ENCODE results near the gene LSM6.

Gene LSM6

GRCh38 chr4:146175541-146176453 is at the start of gene LSM6:
TSS of gene LSM6 (plus strand) at chr4:146175718. CDS start at chr4:146182922, 7,204 bp downstream.
- peak; percentile 85 for DNase-seq

GRCh38 chr4:146132445-146132844 is 43.1 kb upstream of the LSM6 start:
- peak; percentile 75 for DNase-seq

DNA sequence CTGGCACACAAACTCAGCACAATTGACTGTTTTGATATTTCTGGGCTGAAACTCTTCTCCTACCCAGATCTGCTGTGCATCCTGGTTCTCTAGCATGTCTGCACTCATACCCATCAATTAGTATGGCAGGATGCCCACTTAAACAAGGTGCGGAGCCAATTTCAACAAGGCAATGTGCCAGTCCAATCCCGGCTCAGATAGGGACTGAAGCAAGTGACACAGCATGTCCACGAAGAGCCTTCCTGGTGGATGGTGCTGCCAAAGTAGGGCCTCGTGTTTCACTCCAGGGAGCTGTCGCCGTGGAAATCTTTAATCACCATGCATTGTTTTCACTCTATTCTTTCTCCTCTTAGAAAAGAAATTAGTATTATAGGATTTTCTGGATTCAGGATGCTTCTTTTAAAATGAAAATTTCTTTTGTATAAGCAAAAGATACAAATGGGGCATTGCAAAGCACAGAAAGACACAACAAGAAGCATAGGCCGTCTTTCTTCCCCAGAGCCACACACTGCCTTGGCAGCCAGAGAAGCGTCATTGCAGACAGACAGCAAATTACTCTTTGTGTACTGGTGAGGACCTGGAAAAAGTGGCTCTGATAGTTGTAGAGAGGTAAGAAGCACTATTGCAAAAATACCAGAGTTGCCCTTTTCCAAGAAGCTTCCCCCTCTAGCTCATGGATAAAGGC is 40.6 kb upstream of the LSM6 start:
- DNase-seq = no peak

DNA sequence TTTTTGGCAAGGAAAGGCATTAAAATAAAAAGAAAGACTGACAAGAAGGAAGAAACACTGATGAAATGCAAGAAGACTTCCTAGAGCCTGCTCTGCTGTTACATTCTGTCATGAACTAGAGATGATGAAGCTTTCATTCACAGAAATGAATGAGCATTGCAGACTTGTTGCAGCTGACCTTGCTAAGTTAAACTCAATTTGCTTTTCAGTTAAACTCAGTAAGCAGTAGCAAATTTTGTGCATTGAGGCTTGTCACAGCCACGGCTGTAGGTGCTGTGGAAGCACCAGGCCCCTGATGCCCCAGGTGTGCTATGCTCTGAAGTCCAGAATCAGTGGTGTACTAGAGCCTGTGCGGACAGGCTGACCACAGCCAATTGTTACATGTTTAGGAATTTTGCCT is 39.6 kb upstream of the LSM6 start:
- no peak for DNase-seq

- DNase-seq = no peak
Observed at GRCh38 chr4:146142768-146143167, 32.8 kb upstream of the LSM6 start.

DNA sequence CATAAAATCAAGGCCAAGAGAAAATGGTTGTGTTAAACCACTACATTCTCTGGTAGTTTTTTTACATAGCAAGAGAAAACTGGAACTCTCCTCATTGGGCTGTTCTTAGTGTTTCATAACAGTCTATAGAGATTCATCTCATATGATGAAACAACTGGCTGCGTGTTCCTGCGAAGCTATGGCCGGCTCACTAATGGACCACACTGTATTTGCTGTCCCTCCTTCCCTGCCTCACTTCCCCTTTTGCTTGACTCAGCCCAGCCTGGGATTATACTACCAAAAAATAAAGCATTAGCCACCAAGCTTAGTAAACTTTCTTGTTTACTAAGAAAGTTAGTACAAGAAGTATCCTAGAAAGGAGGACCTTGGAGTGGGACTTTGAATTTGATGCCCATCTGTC is 31.6 kb upstream of the LSM6 start:
- DNase-seq = no peak

DNA sequence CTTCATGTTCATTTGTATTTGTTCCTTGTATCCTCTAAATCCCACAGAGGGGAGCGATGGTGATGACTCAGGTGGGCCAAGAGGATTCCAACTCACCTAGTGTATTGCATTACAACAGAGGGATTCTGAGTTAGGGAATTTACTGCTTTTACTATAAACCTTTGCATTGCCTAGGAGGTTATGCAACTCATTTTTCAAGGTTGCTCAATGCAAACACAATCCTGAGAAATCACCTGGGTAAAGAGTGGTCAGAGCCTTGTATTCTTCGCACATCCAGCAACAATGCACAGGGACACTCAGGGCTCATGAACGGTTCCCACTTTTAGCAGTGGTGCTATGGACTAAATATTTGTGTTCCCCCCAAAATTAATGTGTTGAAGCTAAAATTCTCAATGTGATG is 28.6 kb upstream of the LSM6 start:
- no peak for DNase-seq

GRCh38 chr4:146148021-146148420 is 27.5 kb upstream of the LSM6 start:
- no peak for DNase-seq

DNA sequence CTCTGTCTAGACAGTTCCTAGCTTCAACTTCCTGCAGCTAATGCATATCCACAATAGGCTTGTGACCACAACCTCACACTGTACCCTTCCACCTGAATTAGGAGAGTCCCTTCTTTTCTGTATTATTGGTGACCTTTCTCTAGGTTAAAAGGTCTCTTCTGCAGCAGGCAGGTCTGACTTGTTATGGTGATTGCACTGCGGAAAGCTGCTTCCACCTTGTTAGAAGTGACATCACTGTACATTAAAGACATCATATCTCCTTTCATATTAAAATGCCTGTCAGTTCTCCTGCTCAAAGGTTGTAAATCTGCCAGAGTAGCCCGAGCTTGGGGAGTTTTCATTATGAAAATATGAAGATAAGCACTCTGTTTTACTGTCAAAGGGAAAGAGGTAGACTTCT is 21.5 kb upstream of the LSM6 start:
- DNase-seq = no peak

GRCh38 chr4:146155152-146155724 is 20.3 kb upstream of the LSM6 start:
- DNase-seq = no peak

DNA sequence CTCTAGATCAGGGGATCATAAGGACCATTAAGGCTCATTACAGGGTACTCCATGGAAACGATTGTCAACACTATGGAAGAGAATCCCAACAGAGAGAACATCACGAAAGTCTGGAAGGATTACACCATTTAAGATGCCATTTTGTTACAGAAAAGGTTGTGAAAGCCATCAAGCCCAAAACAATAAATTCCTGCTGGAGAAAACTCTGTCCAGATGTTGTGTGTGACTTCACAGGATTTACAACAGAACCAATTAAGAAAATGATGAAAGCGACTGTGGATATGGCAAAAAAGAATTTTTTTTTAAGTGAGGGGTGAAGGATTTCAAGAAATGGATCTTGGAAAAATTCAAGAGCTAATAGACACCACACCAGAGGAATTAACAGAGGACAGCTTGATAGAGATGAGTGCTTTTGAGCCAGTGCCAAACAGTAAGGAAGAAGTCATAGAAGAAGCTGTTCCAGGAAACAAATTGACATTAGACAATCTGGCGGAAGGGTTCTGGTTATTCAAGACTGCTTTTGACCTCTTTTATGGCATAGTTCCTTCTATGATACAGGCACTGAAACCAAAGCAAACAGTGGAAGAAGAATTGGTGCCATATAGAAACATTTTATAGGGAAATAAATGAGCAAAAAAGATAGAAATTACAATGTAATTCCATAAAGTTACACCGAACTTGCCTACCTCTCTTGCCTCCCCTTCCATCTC is 17.3 kb upstream of the LSM6 start:
- DNase-seq = no peak

- DNase-seq = no peak
Observed at GRCh38 chr4:146159384-146160058, 16.0 kb upstream of the LSM6 start.

DNA sequence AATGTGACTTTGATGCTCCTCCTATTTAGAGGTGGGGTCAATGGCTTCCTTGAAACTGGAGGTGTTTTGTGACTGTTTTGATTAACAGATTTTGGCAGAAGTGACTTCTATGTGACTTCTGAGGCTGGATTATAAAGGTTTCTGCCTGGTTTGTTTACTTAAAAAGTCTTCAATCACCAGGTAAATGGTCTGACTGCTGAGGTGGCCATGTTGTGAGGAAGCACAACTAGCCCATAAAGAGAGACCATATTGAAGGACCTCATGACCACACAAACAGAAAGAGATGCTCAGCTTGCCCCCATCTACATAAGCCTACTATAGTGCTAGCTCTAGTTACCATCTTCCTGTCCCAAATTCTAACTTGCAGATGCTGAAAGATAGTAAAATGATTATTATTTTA is 14.3 kb upstream of the LSM6 start:
- DNase-seq = no peak

DNA sequence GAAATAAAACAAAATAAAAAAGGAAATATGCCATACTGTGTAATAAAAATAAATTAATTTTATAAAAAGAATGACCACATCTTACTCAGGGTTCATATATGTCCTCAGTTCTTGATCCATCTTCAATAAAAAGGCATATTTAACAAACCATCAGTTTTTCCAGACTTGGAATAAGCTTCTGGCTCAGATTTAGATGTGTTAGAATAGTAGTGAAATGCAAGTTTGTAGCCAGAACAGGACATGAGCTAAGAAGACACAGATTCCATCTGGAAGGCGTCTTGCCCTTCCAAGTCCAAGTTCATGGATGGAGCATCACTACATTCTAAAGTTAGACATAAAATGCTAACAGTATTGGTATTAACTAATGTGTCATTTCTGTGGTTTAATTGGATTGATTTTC is 10.3 kb upstream of the LSM6 start:
- no peak for DNase-seq

- DNase-seq = no peak
Observed at GRCh38 chr4:146165840-146166239, 9.7 kb upstream of the LSM6 start.

DNA sequence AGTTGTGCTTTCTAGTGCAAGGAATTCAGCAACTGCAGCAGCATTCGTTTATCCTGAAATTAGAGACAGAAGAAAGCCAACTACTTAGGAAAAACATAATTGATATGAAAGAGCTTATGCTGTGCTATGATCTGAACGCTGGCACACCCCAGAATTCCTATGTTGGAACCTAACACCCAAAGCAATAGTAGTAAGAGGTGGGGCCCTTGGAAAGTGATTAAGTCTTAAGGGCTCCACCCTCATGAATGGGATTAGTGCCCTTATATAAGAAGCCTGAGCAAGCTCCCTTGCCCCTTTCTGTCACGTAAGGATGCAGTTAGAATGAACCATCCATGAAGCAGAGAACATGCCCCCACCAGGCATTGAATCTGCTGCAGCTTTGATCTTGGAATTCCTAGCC is 5.4 kb upstream of the LSM6 start:
- DNase-seq = no peak

GRCh38 chr4:146176891-146177290 is 1.4 kb downstream of the LSM6 start:
- DNase-seq = no peak

DNA sequence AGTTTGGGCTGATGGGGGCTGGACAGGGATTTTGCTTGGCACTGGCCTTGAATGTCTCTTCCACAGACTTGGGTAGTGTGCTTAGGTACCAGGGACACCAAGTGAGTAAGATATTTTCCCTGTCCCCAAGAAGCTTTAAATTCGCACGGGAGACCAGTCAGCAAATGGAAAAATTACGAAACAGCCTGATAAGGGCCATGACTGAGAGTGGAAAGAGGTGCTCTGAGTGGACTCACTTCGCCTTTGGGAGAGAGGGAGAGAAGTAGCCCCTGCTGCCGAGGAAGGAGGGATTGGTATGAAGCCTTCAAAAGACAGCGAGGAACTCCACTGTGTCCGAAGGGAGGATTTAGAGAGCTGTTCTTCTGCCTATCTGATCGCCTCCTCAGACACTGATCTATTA is 2.6 kb downstream of the LSM6 start:
- DNase-seq = no peak

DNA sequence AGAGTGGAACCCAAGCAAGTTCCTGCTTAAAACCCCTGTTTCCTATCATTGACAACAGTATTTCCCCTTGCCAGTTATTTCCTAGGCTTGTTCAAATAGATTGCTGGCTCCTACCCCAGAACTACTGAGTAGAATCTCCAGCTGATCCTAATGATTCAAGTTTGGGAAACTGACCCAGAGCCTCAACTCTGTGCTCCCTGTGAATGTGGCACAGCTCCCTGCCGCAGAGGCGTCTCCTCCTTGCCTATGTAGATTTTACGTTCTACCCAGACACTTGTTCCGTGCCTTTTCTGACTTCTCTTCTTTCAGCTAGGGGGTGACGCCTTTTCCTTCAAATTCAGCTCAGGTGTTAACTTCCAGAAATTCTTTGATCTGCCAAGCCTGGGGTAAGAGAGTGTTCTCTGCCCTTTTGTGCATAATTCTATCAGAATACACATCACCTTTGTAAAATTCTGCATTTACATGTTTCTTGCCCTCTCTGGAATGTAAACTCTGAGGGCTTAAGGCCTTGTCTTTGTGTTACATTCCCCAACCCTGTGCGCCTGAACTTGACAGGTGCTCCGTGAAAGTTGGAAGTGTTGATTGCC is 4.4 kb downstream of the LSM6 start:
- DNase-seq = no peak

DNA sequence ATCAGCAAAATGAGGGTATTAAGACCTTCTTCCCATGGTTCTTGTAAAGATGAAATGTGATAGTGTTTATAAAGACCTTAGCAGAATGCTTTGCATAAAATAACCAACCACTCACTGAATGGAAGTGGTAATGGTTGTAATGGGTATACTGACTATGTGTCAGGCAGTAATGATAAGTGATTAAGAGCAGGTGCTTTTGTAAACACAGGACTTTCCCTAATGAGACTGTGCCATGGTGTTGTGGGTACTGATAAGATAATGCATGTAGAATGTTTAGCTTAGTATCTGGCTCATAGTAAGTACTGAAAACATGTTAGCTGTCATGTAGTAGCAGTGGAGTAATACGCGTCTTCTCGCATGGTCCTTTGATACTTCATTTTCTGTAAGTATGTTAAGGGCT is 6.9 kb downstream of the LSM6 start:
- DNase-seq = no peak

- DNase-seq = no peak
Observed at GRCh38 chr4:146183209-146183608, 7.7 kb downstream of the LSM6 start.

DNA sequence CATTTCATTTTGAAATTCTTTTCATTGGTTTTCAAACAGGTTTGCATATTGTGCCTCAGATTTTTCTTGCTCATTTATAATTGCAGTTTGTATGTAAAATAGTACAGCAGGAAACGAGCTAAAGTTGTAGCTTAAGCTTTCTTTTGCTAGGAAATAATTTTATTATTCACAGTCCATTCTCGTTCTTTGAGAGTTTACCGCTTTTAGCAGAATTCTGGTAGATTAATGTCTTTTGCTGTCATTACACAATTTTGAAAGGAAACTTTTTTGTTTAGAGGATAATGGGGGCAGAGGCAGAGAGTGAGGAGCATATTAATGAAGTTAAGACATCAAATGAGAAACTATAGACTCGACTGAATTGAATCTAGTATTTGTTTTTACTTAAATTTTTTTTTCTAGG is 10.5 kb downstream of the LSM6 start:
- no peak for DNase-seq

Measured in stimulated activated CD8-positive, alpha-beta memory T cell treated with anti-CD3 and anti-CD28 coated beads, Interleukin-4, amount 100 ng/mL, for 48 hours (primary cell).